Natural killer cell (primary cell): ENCODE data around the gene INPP5K. TPM values are rescaled to one million over a fixed set of nuclear protein-coding genes. Genes with fewer than 3 reads are reported as not detected.

Source experiments
- ATAC-seq, 3 donors: fragments of 150-1000 bp in 2 of 3; fragments of 200-7000 bp in 1 of 3; cut with Tn5 transposase; 1 replicate in 1 of 3; 2 replicates in 2 of 3; pipeline ENCODE4 v1.10.0; 2021; ENCODE audit warnings: mild to moderate bottlenecking in 2 of 3, moderate library complexity in 2 of 3
- DNase-seq, 2 donors: peaks; one replicate each; pipeline versions ENCODE4 v3.0.0 to v3.0.0-alpha.2; 2013 to 2021; ENCODE audit warnings: mixed read lengths in 1 of 2
- H3K27ac ChIP-seq: one replicate; pipeline ENCODE4 v1.5.1; 2013; ENCODE audit warnings: mild to moderate bottlenecking, low read length
- H3K27me3 ChIP-seq: one replicate; pipeline ENCODE4 v1.6.1; 2013; ENCODE audit warnings: low read length; ENCODE audit not compliant: control insufficient read depth, insufficient read depth
- H3K36me3 ChIP-seq: one replicate; pipeline ENCODE4 v1.6.1; 2013; ENCODE audit warnings: low read length; ENCODE audit not compliant: control insufficient read depth, insufficient read depth
- H3K4me1 ChIP-seq: one replicate; pipeline ENCODE4 v1.6.1; 2013; ENCODE audit warnings: low read length; ENCODE audit not compliant: control insufficient read depth, insufficient read depth
- H3K4me3 ChIP-seq: one replicate; pipeline ENCODE4 v1.5.1; 2013; ENCODE audit warnings: low read length
- H3K9me3 ChIP-seq: one replicate; pipeline ENCODE4 v1.6.1; 2013; ENCODE audit warnings: low read length; ENCODE audit not compliant: control insufficient read depth, insufficient read depth
- H3K27ac Mint-ChIP-seq, 2 donors: one replicate each; pipeline ENCODE4 v1.8.0; 2022; ENCODE audit warnings: mild to moderate bottlenecking in 2 of 2, mixed read lengths in 2 of 2, moderate library complexity in 1 of 2
- H3K27me3 Mint-ChIP-seq, 2 donors: one replicate each; pipeline ENCODE4 v1.8.0; 2022; ENCODE audit warnings: low read depth in 2 of 2, mixed read lengths in 2 of 2
- H3K36me3 Mint-ChIP-seq: one replicate; pipeline ENCODE4 v1.8.0; 2022; ENCODE audit warnings: mixed read lengths
- H3K4me1 Mint-ChIP-seq, 2 donors: one replicate each; pipeline ENCODE4 v1.8.0; 2022; ENCODE audit warnings: mixed read lengths in 2 of 2
- H3K4me3 Mint-ChIP-seq: one replicate; pipeline ENCODE4 v1.8.0; 2022; ENCODE audit warnings: mild to moderate bottlenecking, moderate library complexity, mixed read lengths
- H3K9me3 Mint-ChIP-seq, 2 donors: one replicate each; pipeline ENCODE4 v1.8.0; 2022; ENCODE audit warnings: mixed read lengths in 2 of 2
- WGBS: methylation state at CpG from one replicate; pipeline ENCODE4 v1.1.7; 2013; ENCODE audit warnings: missing lambda C conversion rate; ENCODE audit not compliant: insufficient coverage; 5-methylcytosine and 5-hydroxymethylcytosine counted together
- intact Hi-C: fragments of 100-400 bp; cut with micrococcal nuclease; formaldehyde crosslinking; loops from one replicate; pipeline ENCODE4 v1.14.2; 2022
- total RNA-seq, 4 donors: library from RNA; stranded (reverse); fragments of 120-200 nt in 1 of 4; gene quantifications; one replicate each; pipeline versions ENCODE4 v1.2.3 to v1.2.4, GENCODE V29; 2013 to 2022
- TF ChIP-seq, protein P1 (sequence below): fragments of 200-600 bp; IDR thresholded peaks from one replicate; pipeline ENCODE4 v1.8.0; 2022; ENCODE audit warnings: antibody characterized with exemption

The INPP5K gene
- total RNA-seq, 3 donors from 2014 or later (not counting 1 experiment from before 2014, with no cell fraction given), result 278 to 317 (median 292) TPM

- Histone ChIP-seq H3K27me3 (no peaks in the 10 kb centered on the region), H3K9me3 (no peaks in the 10 kb centered on the region), H3K4me1 (peaks cover 13% of the 10 kb centered on the region), H3K4me3 (no peak overlapping the region), H3K36me3 (no peaks in the 10 kb centered on the region), H3K27ac (no peak overlapping the region)
- 56% methylated on average over 11 of the region's 11 CpGs for WGBS
- TF ChIP-seq, protein P1, sequence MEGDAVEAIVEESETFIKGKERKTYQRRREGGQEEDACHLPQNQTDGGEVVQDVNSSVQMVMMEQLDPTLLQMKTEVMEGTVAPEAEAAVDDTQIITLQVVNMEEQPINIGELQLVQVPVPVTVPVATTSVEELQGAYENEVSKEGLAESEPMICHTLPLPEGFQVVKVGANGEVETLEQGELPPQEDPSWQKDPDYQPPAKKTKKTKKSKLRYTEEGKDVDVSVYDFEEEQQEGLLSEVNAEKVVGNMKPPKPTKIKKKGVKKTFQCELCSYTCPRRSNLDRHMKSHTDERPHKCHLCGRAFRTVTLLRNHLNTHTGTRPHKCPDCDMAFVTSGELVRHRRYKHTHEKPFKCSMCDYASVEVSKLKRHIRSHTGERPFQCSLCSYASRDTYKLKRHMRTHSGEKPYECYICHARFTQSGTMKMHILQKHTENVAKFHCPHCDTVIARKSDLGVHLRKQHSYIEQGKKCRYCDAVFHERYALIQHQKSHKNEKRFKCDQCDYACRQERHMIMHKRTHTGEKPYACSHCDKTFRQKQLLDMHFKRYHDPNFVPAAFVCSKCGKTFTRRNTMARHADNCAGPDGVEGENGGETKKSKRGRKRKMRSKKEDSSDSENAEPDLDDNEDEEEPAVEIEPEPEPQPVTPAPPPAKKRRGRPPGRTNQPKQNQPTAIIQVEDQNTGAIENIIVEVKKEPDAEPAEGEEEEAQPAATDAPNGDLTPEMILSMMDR, result no peak
- intact Hi-C loops, result no loop called here
- ATAC-seq (peak in 1 of 3 donors; percentile 51), DNase-seq (peak in 1 of 2 donors; percentile 53)
- no peak overlapping the region for H3K4me3 Mint-ChIP-seq
- H3K4me1 Mint-ChIP-seq, result no peaks in the 10 kb centered on the region
- no peak overlapping the region for H3K27ac Mint-ChIP-seq
- H3K36me3 Mint-ChIP-seq, result no peaks in the 10 kb centered on the region
- H3K9me3 Mint-ChIP-seq, result no peaks in the 10 kb centered on the region
- peaks cover 26% of the 10 kb centered on the region in 2 donors for H3K27me3 Mint-ChIP-seq
Observed at GRCh38 chr17:1473170-1473569, 43.2 kb downstream of the INPP5K start.

DNA sequence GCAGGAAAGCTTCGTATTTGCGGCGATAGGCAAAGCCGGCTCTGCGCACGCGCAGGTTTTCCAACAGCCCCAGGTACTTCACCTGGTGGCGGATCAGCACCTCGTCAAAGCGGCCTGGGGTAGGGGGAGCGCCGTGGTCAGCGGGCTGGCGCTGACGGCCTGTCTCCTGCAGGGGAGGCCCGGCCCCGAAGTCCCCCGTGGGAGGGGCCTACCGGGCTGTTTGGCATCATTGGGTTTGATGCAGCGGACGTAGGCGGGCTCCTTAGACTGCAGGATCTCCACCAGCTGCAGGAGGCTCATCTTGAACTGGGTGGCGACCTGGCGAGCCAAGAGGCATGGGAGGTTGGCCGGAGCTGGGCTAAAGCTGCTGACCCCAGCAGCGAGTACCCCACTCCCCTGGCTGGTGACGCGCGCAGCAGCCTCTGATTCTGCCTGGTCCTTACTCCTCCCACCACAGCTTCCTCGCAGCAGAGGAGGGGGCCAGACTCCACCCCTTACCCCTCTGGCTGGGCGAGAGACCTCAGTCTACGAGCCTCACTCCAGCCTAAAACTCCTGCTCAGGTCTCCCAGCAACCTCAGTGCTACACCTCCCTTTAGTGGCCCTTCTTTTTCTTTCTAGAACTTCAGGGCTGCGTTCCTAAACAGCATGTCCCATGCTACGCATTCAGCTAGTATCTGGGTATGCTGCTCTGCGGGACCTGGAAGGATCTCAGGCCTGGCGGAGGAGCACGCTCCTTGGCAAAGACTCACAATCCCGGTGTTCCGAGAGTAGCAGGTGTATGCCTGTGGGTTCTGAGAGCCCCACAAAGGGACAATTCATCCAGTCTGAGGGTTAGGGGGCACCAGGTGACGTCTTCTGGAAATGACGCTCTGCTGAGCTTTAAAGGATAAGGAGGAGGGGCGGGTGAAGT is 44.2 kb downstream of the INPP5K start:
- WGBS, result 95% methylated on average over 42 of the region's 42 CpGs
- intact Hi-C loops, result no loop called here
- H3K27me3 Mint-ChIP-seq, result peaks cover 24 to 26% of the 10 kb centered on the region in 2 donors
- Histone ChIP-seq H3K36me3 (no peaks in the 10 kb centered on the region), H3K27ac (no peak overlapping the region), H3K27me3 (no peaks in the 10 kb centered on the region), H3K4me1 (peaks cover 15% of the 10 kb centered on the region), H3K4me3 (no peak overlapping the region), H3K9me3 (no peaks in the 10 kb centered on the region)
- H3K4me1 Mint-ChIP-seq, result no peaks in the 10 kb centered on the region
- H3K36me3 Mint-ChIP-seq, result no peaks in the 10 kb centered on the region
- DNase-seq (no peak), ATAC-seq (no peak)
- no peaks in the 10 kb centered on the region for H3K9me3 Mint-ChIP-seq
- no peak overlapping the region for H3K27ac Mint-ChIP-seq
- no peak overlapping the region for H3K4me3 Mint-ChIP-seq
- TF ChIP-seq, protein P1, result no peak

DNA sequence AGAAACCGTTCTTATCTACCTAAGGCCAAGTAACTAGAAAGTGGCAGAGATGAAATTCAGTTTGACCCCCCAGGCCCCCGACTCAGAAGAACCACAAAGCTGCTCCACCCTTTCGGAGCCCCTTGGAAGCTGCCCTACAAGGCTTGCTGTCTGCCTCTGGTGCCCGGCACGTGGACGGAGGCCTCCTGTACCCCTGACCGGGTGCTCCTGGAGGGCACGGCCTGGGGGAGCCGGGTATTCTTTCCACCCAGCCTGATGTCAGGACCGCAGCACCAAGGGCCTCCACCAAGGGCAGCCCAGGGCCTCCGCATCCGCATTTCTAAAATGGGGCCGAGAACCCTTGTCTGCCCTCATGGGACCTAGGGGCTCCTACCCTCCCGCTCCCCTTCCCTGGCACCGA is 44.9 kb downstream of the INPP5K start:
- Histone ChIP-seq H3K27ac (no peak overlapping the region), H3K36me3 (no peaks in the 10 kb centered on the region), H3K4me3 (no peak overlapping the region), H3K9me3 (no peaks in the 10 kb centered on the region), H3K27me3 (no peaks in the 10 kb centered on the region), H3K4me1 (peaks cover 15% of the 10 kb centered on the region)
- Mint-ChIP-seq H3K27me3 (peaks cover 24 to 26% of the 10 kb centered on the region in 2 donors), H3K36me3 (no peaks in the 10 kb centered on the region), H3K27ac (no peak overlapping the region), H3K9me3 (no peaks in the 10 kb centered on the region), H3K4me1 (no peaks in the 10 kb centered on the region), H3K4me3 (no peak overlapping the region)
- DNase-seq (no peak), ATAC-seq (no peak)
- intact Hi-C loops, result no loop called here
- 97% methylated on average over 15 of the region's 15 CpGs for WGBS
- TF ChIP-seq, protein P1, result no peak
